Loucy (cell line): ENCODE results near the gene MS4A10.

Experiments used
- H2AFZ ChIP-seq: fragments of 200-600 bp; sonication (generic); 2 replicates; pipeline ENCODE4 v1.6.0; 2016; ENCODE audit warnings: antibody characterized with exemption, mild to moderate bottlenecking, low read length, moderate library complexity
- H3F3A ChIP-seq: fragments of 200-600 bp; 2 replicates; pipeline ENCODE4 v1.6.0; 2016; ENCODE audit warnings: antibody characterized with exemption, low read depth, mild to moderate bottlenecking
- H3K27me3 ChIP-seq: fragments of 200-600 bp; sonication (generic); 2 replicates; pipeline ENCODE4 v1.6.1; 2014; ENCODE audit warnings: low read length, mild to moderate bottlenecking; ENCODE audit not compliant: insufficient read depth, poor library complexity, severe bottlenecking
- H3K36me3 ChIP-seq: fragments of 200-600 bp; sonication (generic); 2 replicates; pipeline ENCODE4 v1.6.1; 2016; ENCODE audit warnings: low read length; ENCODE audit not compliant: insufficient read depth
- H3K4me1 ChIP-seq: fragments of 200-600 bp; sonication (generic); 2 replicates; pipeline ENCODE4 v1.5.1; 2014; ENCODE audit warnings: low read length, mild to moderate bottlenecking; ENCODE audit not compliant: insufficient read depth, poor library complexity, severe bottlenecking
- H3K4me2 ChIP-seq: fragments of 200-600 bp; sonication (generic); 2 replicates; pipeline ENCODE4 v1.6.0; 2014; ENCODE audit warnings: antibody characterized with exemption, low read length, low read depth, mild to moderate bottlenecking; ENCODE audit not compliant: poor library complexity, severe bottlenecking
- H3K4me3 ChIP-seq: fragments of 200-600 bp; sonication (generic); 2 replicates; pipeline ENCODE4 v1.5.1; 2014; ENCODE audit warnings: low read length, mild to moderate bottlenecking, mixed read lengths; ENCODE audit not compliant: poor library complexity, severe bottlenecking
- H3K79me2 ChIP-seq: fragments of 200-600 bp; sonication (generic); 2 replicates; pipeline ENCODE4 v1.6.1; 2014; ENCODE audit warnings: low read length; ENCODE audit not compliant: insufficient read depth
- H3K9ac ChIP-seq: fragments of 200-600 bp; sonication (generic); 2 replicates; pipeline ENCODE4 v1.6.0; 2014; ENCODE audit warnings: mild to moderate bottlenecking, low read depth, low read length, moderate library complexity; ENCODE audit not compliant: poor library complexity, severe bottlenecking
- H3K9me2 ChIP-seq: fragments of 200-600 bp; sonication (generic); replicated peaks from 2 replicates; pipeline ENCODE4 v1.6.1; 2016; ENCODE audit warnings: low read depth, low read length, mixed read lengths
- H3K9me3 ChIP-seq: fragments of 200-600 bp; sonication (generic); 2 replicates; pipeline ENCODE4 v1.6.1; 2014; ENCODE audit warnings: mild to moderate bottlenecking, antibody characterized with exemption, low read length, low read depth; ENCODE audit not compliant: insufficient read depth
- H4K20me1 ChIP-seq: fragments of 200-600 bp; sonication (generic); 2 replicates; pipeline ENCODE4 v1.6.0; 2014; ENCODE audit warnings: antibody characterized with exemption, low read length, mild to moderate bottlenecking; ENCODE audit not compliant: insufficient read depth, poor library complexity, severe bottlenecking
- CTCF ChIP-seq: fragments of 200-600 bp; sonication (generic); conservative IDR thresholded peaks from 2 replicates; pipeline ENCODE4 v1.5.1; 2014; ENCODE audit warnings: mild to moderate bottlenecking, antibody characterized with exemption, low read length
- EZH2phosphoT487 ChIP-seq: fragments of 200-600 bp; IDR thresholded peaks from 2 replicates; pipeline ENCODE4 v1.6.1; 2018; ENCODE audit warnings: antibody characterized with exemption, mild to moderate bottlenecking, moderate library complexity, borderline replicate concordance

Gene MS4A10

GRCh38 chr11:60792521-60792920 is 7.4 kb downstream of the MS4A10 start:
- Histone ChIP-seq H2AFZ (no peak overlapping the region), H3F3A (no peaks in the 10 kb centered on the region), H3K36me3 (no peaks in the 10 kb centered on the region), H3K27me3 (no peaks in the 10 kb centered on the region), H4K20me1 (no peaks in the 10 kb centered on the region), H3K9me2 (no peaks in the 10 kb centered on the region), H3K9ac (no peak overlapping the region), H3K9me3 (no peaks in the 10 kb centered on the region; the same call in 1 of the 2 replicates), H3K79me2 (no peaks in the 10 kb centered on the region), H3K4me3 (no peak overlapping the region), H3K4me1 (peaks cover 9% of the 10 kb centered on the region), H3K4me2 (no peak overlapping the region)
- no peak for TF ChIP-seq CTCF
- no peak for TF ChIP-seq EZH2phosphoT487

- H3F3A ChIP-seq = no peaks in the 10 kb centered on the region
- H3K4me3 ChIP-seq = no peak overlapping the region
- H3K36me3 ChIP-seq = no peaks in the 10 kb centered on the region
- H3K27me3 ChIP-seq = no peaks in the 10 kb centered on the region
- no peaks in the 10 kb centered on the region for H3K4me1 ChIP-seq
- H4K20me1 ChIP-seq = no peaks in the 10 kb centered on the region
- TF ChIP-seq CTCF (no peak), EZH2phosphoT487 (no peak)
- no peak overlapping the region for H3K9ac ChIP-seq
- H2AFZ ChIP-seq = no peak overlapping the region
- H3K9me3 ChIP-seq = no peaks in the 10 kb centered on the region; the same call in 1 of the 2 replicates
- no peaks in the 10 kb centered on the region for H3K9me2 ChIP-seq
- H3K4me2 ChIP-seq = no peak overlapping the region
- H3K79me2 ChIP-seq = no peaks in the 10 kb centered on the region
Measured at GRCh38 chr11:60795291-60795690, 10.2 kb downstream of the MS4A10 start.

GRCh38 chr11:60797846-60798630 is 12.9 kb downstream of the MS4A10 start:
- no peaks in the 10 kb centered on the region for H4K20me1 ChIP-seq
- no peak overlapping the region for H2AFZ ChIP-seq
- H3K9me2 ChIP-seq = no peaks in the 10 kb centered on the region
- no peaks in the 10 kb centered on the region for H3K79me2 ChIP-seq
- no peaks in the 10 kb centered on the region for H3K36me3 ChIP-seq
- no peak overlapping the region for H3K4me3 ChIP-seq
- H3K27me3 ChIP-seq = no peaks in the 10 kb centered on the region
- H3K9ac ChIP-seq = no peak overlapping the region
- no peaks in the 10 kb centered on the region for H3K9me3 ChIP-seq
- H3F3A ChIP-seq = no peaks in the 10 kb centered on the region; the same call in 1 of the 2 replicates
- no peak overlapping the region for H3K4me2 ChIP-seq
- TF ChIP-seq CTCF (no peak), EZH2phosphoT487 (no peak)
- no peaks in the 10 kb centered on the region for H3K4me1 ChIP-seq
